IMR-90 (cell line): Measurements from ENCODE around the gene NBPF3. TPM values are rescaled to one million over a fixed set of nuclear protein-coding genes. Genes with fewer than 3 reads are reported as not detected.

Source experiments
- ATAC-seq: fragments of 200-7000 bp; cut with Tn5 transposase; 2 replicates; pipeline ENCODE4 v1.9.1; 2020; ENCODE audit warnings: low read depth, mild to moderate bottlenecking, moderate library complexity
- BruUV-seq: library from RNA; stranded (reverse); fragments of 400-500 nt; replicated peaks from 2 replicates; lab custom pipeline; 2021; lab: Mats Ljungman, UMichigan
- CTCF ChIA-PET: fragments of 300-600 bp; formaldehyde crosslinking; extraction: SDS; loops from one replicate; lab custom pipeline; 2021; ENCODE audit warnings: antibody characterized with exemption; lab: Yijun Ruan, JAX
- POLR2A ChIA-PET: fragments of 300-600 bp; sonication (Branson Sonifier 250); formaldehyde crosslinking; loops from one replicate; lab custom pipeline; 2022; ENCODE audit warnings: antibody characterized with exemption; ENCODE audit not compliant: unreplicated experiment; lab: Charles Lee
- DNase-seq: peaks from one replicate; pipeline ENCODE4 v3.0.0; 2013
- H2AFZ ChIP-seq: replicated peaks from 2 replicates; pipeline ENCODE3; 2013; ENCODE audit warnings: low read length, mild to moderate bottlenecking; ENCODE audit not compliant: poor library complexity
- H2AK5ac ChIP-seq: 2 replicates; pipeline ENCODE4 v1.6.1; 2013; ENCODE audit warnings: low read depth, low read length, inconsistent platforms
- H2AK9ac ChIP-seq: replicated peaks from 2 replicates; pipeline ENCODE3; 2013; ENCODE audit warnings: mild to moderate bottlenecking, low read depth, low read length, moderate library complexity; ENCODE audit not compliant: poor library complexity
- H2BK120ac ChIP-seq: 2 replicates; pipeline ENCODE4 v1.6.1; 2013; ENCODE audit warnings: low read depth, low read length, inconsistent platforms
- H2BK15ac ChIP-seq: 3 replicates; pipeline ENCODE4 v1.6.1; 2013; ENCODE audit warnings: low read depth, low read length, inconsistent platforms
- H2BK20ac ChIP-seq: 2 replicates; pipeline ENCODE4 v1.6.1; 2013; ENCODE audit warnings: low read depth, mild to moderate bottlenecking, inconsistent platforms, low read length, moderate library complexity
- H2BK5ac ChIP-seq: 2 replicates; pipeline ENCODE4 v1.6.1; 2013; ENCODE audit warnings: mild to moderate bottlenecking, low read depth, low read length, inconsistent platforms; ENCODE audit not compliant: poor library complexity, severe bottlenecking
- H3K14ac ChIP-seq: replicated peaks from 2 replicates; pipeline ENCODE4 v1.6.1; 2013; ENCODE audit warnings: low read depth, low read length, inconsistent platforms
- H3K18ac ChIP-seq: 2 replicates; pipeline ENCODE4 v1.6.1; 2013; ENCODE audit warnings: low read depth, low read length, control low read depth
- H3K23ac ChIP-seq: 2 replicates; pipeline ENCODE4 v1.6.1; 2013; ENCODE audit warnings: low read depth, low read length, inconsistent platforms
- H3K27ac ChIP-seq: 2 replicates; pipeline ENCODE4 v1.5.1; 2013; ENCODE audit warnings: mild to moderate bottlenecking, control low read depth, low read length; ENCODE audit not compliant: insufficient read depth
- H3K27me3 ChIP-seq: 2 replicates; pipeline ENCODE4 v1.6.1; 2013; ENCODE audit warnings: low read length; ENCODE audit not compliant: control insufficient read depth, insufficient read depth
- H3K36me3 ChIP-seq: 2 replicates; pipeline ENCODE4 v1.6.1; 2013; ENCODE audit warnings: low read length, mixed read lengths; ENCODE audit not compliant: control insufficient read depth, insufficient read depth
- H3K4ac ChIP-seq: 2 replicates; pipeline ENCODE4 v1.6.1; 2013; ENCODE audit warnings: low read depth, low read length, inconsistent platforms
- H3K4me1 ChIP-seq: 2 replicates; pipeline ENCODE4 v1.6.1; 2013; ENCODE audit warnings: low read length, mixed read lengths; ENCODE audit not compliant: control insufficient read depth, insufficient read depth
- H3K4me2 ChIP-seq: 2 replicates; pipeline ENCODE4 v1.6.1; 2013; ENCODE audit warnings: low read depth, mild to moderate bottlenecking, control low read depth, low read length, moderate library complexity
- H3K4me3 ChIP-seq: 2 replicates; pipeline ENCODE4 v1.5.1; 2013; ENCODE audit warnings: low read depth, mild to moderate bottlenecking, control low read depth, low read length, moderate library complexity; ENCODE audit not compliant: insufficient read depth
- H3K56ac ChIP-seq: 2 replicates; pipeline ENCODE4 v1.6.1; 2013; ENCODE audit warnings: low read length, inconsistent platforms; ENCODE audit not compliant: insufficient read depth; ENCODE audit errors: extremely low read depth
- H3K79me1 ChIP-seq, 2 experiments: 2 replicates each; pipeline ENCODE4 v1.6.1; 2013; ENCODE audit warnings: low read length in 2 of 2, inconsistent platforms in 1 of 2, low read depth in 1 of 2
- H3K9ac ChIP-seq: 2 replicates; pipeline ENCODE4 v1.6.1; 2013; ENCODE audit warnings: low read depth, low read length, control low read depth
- H3K9me1 ChIP-seq: 2 replicates; pipeline ENCODE4 v1.6.1; 2013; ENCODE audit warnings: low read length, inconsistent platforms; ENCODE audit not compliant: insufficient read depth
- H3K9me3 ChIP-seq: 2 replicates; pipeline ENCODE4 v1.6.1; 2013; ENCODE audit warnings: low read length; ENCODE audit not compliant: control insufficient read depth, insufficient read depth
- H4K20me1 ChIP-seq: 2 replicates; pipeline ENCODE4 v1.6.1; 2013; ENCODE audit warnings: low read length, inconsistent platforms; ENCODE audit not compliant: insufficient read depth
- H4K5ac ChIP-seq: 2 replicates; pipeline ENCODE4 v1.6.1; 2013; ENCODE audit warnings: mild to moderate bottlenecking, low read depth, low read length, control low read depth
- H4K8ac ChIP-seq, 2 experiments: 2 replicates each; pipeline ENCODE4 v1.6.1; 2013; ENCODE audit warnings: low read depth in 2 of 2, low read length in 2 of 2, control low read depth in 1 of 2, inconsistent platforms in 1 of 2
- H4K91ac ChIP-seq: 2 replicates; pipeline ENCODE4 v1.6.1; 2013; ENCODE audit warnings: low read depth, low read length, inconsistent platforms; ENCODE audit not compliant: insufficient read depth
- BHLHE40 ChIP-seq: fragments of 150-350 bp; IDR thresholded peaks from 2 replicates; pipeline ENCODE4 v1.6.1; 2016; ENCODE audit warnings: mild to moderate bottlenecking, low read depth, low read length
- CEBPB ChIP-seq: IDR thresholded peaks from 2 replicates; pipeline ENCODE4 v1.6.1; 2012; ENCODE audit warnings: low read depth, low read length, improper control_type of control experiment
- CHD1 ChIP-seq: IDR thresholded peaks from 2 replicates; pipeline ENCODE4 v1.6.1; 2012; ENCODE audit warnings: low read depth, low read length, improper control_type of control experiment
- FOS ChIP-seq: fragments of 150-350 bp; IDR thresholded peaks from 2 replicates; pipeline ENCODE4 v1.6.1; 2016; ENCODE audit warnings: low read depth, low read length
- MAFK ChIP-seq: IDR thresholded peaks from 2 replicates; pipeline ENCODE4 v1.6.1; 2012; ENCODE audit warnings: low read depth, low read length, improper control_type of control experiment
- MAZ ChIP-seq: IDR thresholded peaks from 2 replicates; pipeline ENCODE4 v1.6.1; 2012; ENCODE audit warnings: low read depth, mild to moderate bottlenecking, low read length, improper control_type of control experiment, moderate library complexity, borderline replicate concordance
- MXI1 ChIP-seq: IDR thresholded peaks from 2 replicates; pipeline ENCODE4 v1.6.1; 2012; ENCODE audit warnings: low read depth, mild to moderate bottlenecking, low read length, moderate library complexity, borderline replicate concordance
- NFE2L2 ChIP-seq: fragments of 150-350 bp; IDR thresholded peaks from 2 replicates; pipeline ENCODE4 v1.6.1; 2016; ENCODE audit warnings: low read depth, mild to moderate bottlenecking, low read length
- POLR2A ChIP-seq: IDR thresholded peaks from 2 replicates; pipeline ENCODE4 v1.6.1; 2012; ENCODE audit warnings: mild to moderate bottlenecking, low read depth, low read length
- RAD21 ChIP-seq: IDR thresholded peaks from 2 replicates; pipeline ENCODE4 v1.6.1; 2012; ENCODE audit warnings: low read length, improper control_type of control experiment
- RCOR1 ChIP-seq: IDR thresholded peaks from 2 replicates; pipeline ENCODE4 v1.6.1; 2012; ENCODE audit warnings: mild to moderate bottlenecking, low read length, improper control_type of control experiment; ENCODE audit not compliant: insufficient replicate concordance
- RFX5 ChIP-seq: IDR thresholded peaks from 2 replicates; pipeline ENCODE4 v1.8.0; 2012; ENCODE audit warnings: low read depth, mild to moderate bottlenecking, low read length, moderate library complexity
- SMC3 ChIP-seq: fragments of 150-350 bp; IDR thresholded peaks from 2 replicates; pipeline ENCODE4 v1.6.1; 2016; ENCODE audit warnings: low read depth, mild to moderate bottlenecking, antibody characterized with exemption, low read length, moderate library complexity
- WGBS, 2 experiments: methylation state at CpG; one replicate each; pipeline versions ENCODE4 v1.1.5 to v1.1.7; 2013; ENCODE audit warnings: missing lambda C conversion rate in 2 of 2; ENCODE audit not compliant: insufficient read length in 1 of 2; ENCODE audit errors: extremely low coverage in 2 of 2; 5-methylcytosine and 5-hydroxymethylcytosine counted together
- dilution Hi-C: fragments of 300-500 bp; cut with HindIII; formaldehyde crosslinking; loops from one replicate; pipeline ENCODE4 v1.14.3; 2018; ENCODE audit warnings: low sequenced_read_pairs; ENCODE audit not compliant: unreplicated experiment
- in situ Hi-C: fragments of 300-500 bp; cut with MboI; formaldehyde crosslinking; loops from 3 replicates; pipeline ENCODE4 v1.14.3; 2019; ENCODE audit warnings: low sequenced_read_pairs, inconsistent platforms, mixed read lengths
- intact Hi-C: fragments of 100-400 bp; cut with micrococcal nuclease; formaldehyde crosslinking; loops from 2 replicates; pipeline ENCODE4 v1.10.0; 2022
- polyA plus RNA-seq, 3 experiments: library from polyadenylated mRNA; depleted of rRNA; stranded (reverse); fragments of >200 nt; gene quantifications; 2 replicates each; pipeline ENCODE4 v1.2.3, GENCODE V29; 2012; ENCODE audit warnings: low replicate concordance in 1 of 3
- total RNA-seq: library from RNA; depleted of rRNA; stranded (reverse); fragments of >200 nt; gene quantifications from 2 replicates; pipeline ENCODE4 v1.2.3, GENCODE V29; 2012
- TF ChIP-seq, protein P1 (sequence below): fragments of 150-350 bp; IDR thresholded peaks from 2 replicates; pipeline ENCODE4 v1.6.1; 2016; ENCODE audit warnings: low read depth, mild to moderate bottlenecking, low read length, moderate library complexity, borderline replicate concordance
- TF ChIP-seq, protein P2 (sequence below): conservative IDR thresholded peaks from 2 replicates; pipeline ENCODE4 v1.5.1; 2012; ENCODE audit warnings: mild to moderate bottlenecking, low read depth, low read length, improper control_type of control experiment
- TF ChIP-seq, protein P3 (sequence below): fragments of 150-350 bp; IDR thresholded peaks from 2 replicates; pipeline ENCODE4 v1.6.1; 2017; ENCODE audit warnings: mild to moderate bottlenecking, antibody characterized with exemption, low read length, low read depth

The NBPF3 gene
- total and polyA plus RNA-seq, 2 of the 4 experiments (the other 2 are of a cell fraction): 8.7 to 18.8 TPM

DNA sequence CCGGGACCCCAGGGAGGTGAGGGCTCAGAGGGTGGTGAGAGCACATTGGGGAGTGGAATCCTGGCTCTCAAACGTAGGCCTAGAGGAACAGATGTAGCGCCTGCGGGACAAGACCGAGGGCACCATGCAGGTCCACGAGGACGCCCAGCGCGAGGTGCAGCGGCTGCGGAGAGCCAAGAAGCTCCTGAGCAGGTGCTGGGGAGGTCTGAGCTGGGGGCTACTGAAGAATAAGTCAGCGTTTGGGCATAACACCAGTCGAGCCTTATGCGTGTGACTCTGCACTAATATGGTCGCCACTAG is 2.6 kb upstream of the NBPF3 start:
- no peak overlapping the region for H3K4me3 ChIP-seq
- dilution Hi-C loops (no loop called here), in situ Hi-C loops (no loop called here), intact Hi-C loops (no loop called here)
- H3K9me3 ChIP-seq: no peaks in the 10 kb centered on the region
- H3K56ac ChIP-seq: no peak overlapping the region
- H3K4me2 ChIP-seq: no peak overlapping the region
- H2AFZ ChIP-seq: peak overlapping the region; percentile 72
- H4K8ac ChIP-seq: no peak overlapping the region
- WGBS, 2 experiments: 68% methylated on average over 11 of the region's 15 CpGs; no CpG with 5 or more reads in 1 of the 2 experiments
- H3K36me3 ChIP-seq: no peaks in the 10 kb centered on the region
- CTCF ChIA-PET: no interaction called here
- H3K4ac ChIP-seq: no peak overlapping the region
- no peak overlapping the region for H4K5ac ChIP-seq
- no peak overlapping the region for H3K9ac ChIP-seq
- no peaks in the 10 kb centered on the region for H3K4me1 ChIP-seq
- DNase-seq: no peak
- no peaks in the 10 kb centered on the region for H3K9me1 ChIP-seq
- H3K79me1 ChIP-seq: peaks cover 3 to 12% of the 10 kb centered on the region in 2 experiments
- H2BK120ac ChIP-seq: no peak overlapping the region
- TF ChIP-seq BHLHE40 (no peak), MXI1 (no peak), RFX5 (no peak), MAZ (no peak), CHD1 (no peak), FOS (no peak), RCOR1 (no peak), NFE2L2 (no peak), CEBPB (no peak), RAD21 (no peak), SMC3 (no peak), POLR2A (no peak), MAFK (no peak)
- TF ChIP-seq, protein P1, sequence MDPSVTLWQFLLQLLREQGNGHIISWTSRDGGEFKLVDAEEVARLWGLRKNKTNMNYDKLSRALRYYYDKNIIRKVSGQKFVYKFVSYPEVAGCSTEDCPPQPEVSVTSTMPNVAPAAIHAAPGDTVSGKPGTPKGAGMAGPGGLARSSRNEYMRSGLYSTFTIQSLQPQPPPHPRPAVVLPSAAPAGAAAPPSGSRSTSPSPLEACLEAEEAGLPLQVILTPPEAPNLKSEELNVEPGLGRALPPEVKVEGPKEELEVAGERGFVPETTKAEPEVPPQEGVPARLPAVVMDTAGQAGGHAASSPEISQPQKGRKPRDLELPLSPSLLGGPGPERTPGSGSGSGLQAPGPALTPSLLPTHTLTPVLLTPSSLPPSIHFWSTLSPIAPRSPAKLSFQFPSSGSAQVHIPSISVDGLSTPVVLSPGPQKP: no peak
- TF ChIP-seq, protein P2, sequence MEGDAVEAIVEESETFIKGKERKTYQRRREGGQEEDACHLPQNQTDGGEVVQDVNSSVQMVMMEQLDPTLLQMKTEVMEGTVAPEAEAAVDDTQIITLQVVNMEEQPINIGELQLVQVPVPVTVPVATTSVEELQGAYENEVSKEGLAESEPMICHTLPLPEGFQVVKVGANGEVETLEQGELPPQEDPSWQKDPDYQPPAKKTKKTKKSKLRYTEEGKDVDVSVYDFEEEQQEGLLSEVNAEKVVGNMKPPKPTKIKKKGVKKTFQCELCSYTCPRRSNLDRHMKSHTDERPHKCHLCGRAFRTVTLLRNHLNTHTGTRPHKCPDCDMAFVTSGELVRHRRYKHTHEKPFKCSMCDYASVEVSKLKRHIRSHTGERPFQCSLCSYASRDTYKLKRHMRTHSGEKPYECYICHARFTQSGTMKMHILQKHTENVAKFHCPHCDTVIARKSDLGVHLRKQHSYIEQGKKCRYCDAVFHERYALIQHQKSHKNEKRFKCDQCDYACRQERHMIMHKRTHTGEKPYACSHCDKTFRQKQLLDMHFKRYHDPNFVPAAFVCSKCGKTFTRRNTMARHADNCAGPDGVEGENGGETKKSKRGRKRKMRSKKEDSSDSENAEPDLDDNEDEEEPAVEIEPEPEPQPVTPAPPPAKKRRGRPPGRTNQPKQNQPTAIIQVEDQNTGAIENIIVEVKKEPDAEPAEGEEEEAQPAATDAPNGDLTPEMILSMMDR: no peak
- TF ChIP-seq, protein P3, sequence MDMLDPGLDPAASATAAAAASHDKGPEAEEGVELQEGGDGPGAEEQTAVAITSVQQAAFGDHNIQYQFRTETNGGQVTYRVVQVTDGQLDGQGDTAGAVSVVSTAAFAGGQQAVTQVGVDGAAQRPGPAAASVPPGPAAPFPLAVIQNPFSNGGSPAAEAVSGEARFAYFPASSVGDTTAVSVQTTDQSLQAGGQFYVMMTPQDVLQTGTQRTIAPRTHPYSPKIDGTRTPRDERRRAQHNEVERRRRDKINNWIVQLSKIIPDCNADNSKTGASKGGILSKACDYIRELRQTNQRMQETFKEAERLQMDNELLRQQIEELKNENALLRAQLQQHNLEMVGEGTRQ: no peak
- H2AK5ac ChIP-seq: 0 out of 2 replicates have a peak overlapping the region, but pooled peaks have one; percentile 49
- H3K27ac ChIP-seq: no peak overlapping the region
- no peak overlapping the region for H2BK15ac ChIP-seq
- H4K91ac ChIP-seq: no peak overlapping the region
- BruUV-seq: no TSS peak
- POLR2A ChIA-PET: no interaction called here
- H2BK20ac ChIP-seq: no peak overlapping the region
- no peak overlapping the region for H3K14ac ChIP-seq
- no peak overlapping the region for H2BK5ac ChIP-seq
- H3K23ac ChIP-seq: no peak overlapping the region
- H4K20me1 ChIP-seq: no peaks in the 10 kb centered on the region
- ATAC-seq: no peak
- no peak overlapping the region for H2AK9ac ChIP-seq
- H3K27me3 ChIP-seq: peaks cover 1% of the 10 kb centered on the region; the same call in 1 of the 2 replicates
- no peak overlapping the region for H3K18ac ChIP-seq
